HG02943 (cell line): ENCODE measurements around the gene RARS1.

Experiments
- ATAC-seq: cut with Tn5 transposase; IDR thresholded peaks from one replicate; pipeline ENCODE4 v1.9.1; 2021; ENCODE audit warnings: mild to moderate bottlenecking, low read depth, moderate library complexity; ENCODE audit not compliant: unreplicated experiment

The RARS1 gene

GRCh38 chr5:168486136-168486879 is at the start of gene RARS1:
RARS1 (plus strand) TSS chr5:168486471; CDS start chr5:168486499, 28 bp downstream.
- peak; percentile 79 for ATAC-seq

DNA sequence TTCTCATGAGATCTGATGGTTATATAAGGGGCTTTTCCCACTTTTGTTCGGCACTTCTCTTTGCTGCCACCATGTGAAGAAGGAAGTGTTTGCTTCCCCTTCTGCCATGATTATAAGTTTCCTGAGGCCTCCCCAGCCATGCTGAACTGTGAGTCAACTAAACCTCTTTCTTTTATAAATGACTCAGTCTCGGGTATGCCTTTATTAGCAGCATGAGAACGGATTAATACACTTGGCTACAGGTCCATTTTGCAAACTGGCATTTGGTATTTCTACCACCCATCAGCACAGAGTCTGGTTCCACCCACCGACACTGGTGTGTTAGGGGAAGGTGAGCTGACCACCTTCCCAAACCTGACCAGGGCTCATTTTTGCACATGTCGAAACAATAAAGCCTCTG is 47.9 kb upstream of the RARS1 start:
- ATAC-seq, result no peak

DNA sequence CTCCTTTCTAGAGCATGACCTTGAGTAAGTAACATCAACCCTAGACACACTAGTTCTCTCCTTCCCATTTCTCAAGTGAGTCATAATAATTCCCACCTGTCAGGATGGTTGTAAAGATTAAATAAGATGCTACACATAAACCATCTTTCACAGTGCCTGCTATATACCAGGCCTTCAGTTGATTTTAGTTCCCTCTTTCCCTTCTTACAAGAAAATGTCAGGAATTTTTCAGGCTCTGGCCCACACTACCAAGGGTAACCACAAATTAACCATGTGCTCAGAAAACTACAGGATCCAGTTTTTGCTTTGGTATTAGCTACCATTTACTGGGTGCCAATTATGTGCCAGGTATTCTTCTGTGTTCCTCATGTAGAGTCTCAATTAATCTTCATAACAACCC is 42.7 kb upstream of the RARS1 start:
- ATAC-seq, result no peak

DNA sequence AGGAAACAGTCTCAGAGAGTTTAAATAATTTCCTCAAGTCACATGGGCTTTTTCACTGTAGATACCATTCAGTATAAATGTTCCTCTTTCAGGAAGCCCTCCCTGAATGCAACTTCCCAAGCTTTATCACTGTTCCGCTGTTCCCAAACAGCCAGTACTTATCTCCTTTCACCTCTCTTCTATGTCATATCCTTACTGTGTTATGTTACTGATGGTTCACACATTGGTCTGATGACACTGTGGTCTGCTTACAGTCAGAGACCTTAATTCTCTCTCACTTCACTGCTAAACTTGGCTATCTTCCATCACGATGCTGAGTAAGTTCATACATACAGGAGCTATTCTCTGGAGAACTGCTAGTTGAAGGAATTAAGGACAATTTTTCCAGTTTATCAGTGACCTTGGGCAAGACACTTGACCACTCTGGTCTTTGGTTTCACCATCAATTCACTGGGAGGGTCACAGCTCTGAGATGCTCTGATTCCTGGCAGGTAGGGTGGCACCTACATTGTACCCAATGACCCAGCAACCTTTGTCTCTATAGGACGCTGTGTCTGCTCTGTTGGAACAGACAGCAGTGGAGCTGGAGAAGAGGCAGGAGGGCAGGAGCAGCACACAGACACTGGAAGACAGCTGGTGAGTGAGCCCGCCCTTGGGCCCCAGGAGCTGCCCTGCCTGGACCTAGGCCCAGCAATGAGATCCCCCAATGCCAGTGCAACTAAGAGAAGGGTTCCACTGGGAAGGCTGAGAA is 42.1 kb upstream of the RARS1 start:
- ATAC-seq, result no peak

DNA sequence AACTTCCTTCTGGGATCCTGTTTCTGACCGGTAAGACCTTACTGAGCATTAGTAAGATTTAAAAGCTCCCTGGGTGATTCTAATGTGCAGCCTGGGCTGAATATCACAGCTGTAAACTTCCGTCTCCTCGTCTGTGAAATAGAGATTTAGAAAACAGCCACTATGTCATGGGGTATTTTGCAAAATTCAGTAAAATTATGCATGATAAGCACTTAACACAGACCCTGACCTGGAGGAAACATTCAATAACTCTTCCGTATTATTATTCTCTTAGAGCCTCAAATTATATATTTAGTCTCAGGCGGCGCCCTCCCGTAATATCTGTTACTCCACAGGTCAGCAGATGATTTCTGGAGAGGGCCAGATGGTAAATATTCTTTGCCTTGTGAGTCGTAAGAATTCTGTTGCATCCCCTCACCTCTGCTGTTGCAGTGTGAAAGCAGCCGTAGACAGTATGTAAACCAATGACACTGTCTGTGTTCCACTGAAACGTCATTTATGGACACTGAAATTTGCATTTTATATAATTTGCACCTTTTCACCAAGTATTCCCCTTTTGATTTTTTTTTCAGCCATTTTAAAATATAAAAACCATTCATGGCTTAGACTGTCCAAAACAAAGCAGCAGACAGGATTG is 39.2 kb upstream of the RARS1 start:
- no peak for ATAC-seq

DNA sequence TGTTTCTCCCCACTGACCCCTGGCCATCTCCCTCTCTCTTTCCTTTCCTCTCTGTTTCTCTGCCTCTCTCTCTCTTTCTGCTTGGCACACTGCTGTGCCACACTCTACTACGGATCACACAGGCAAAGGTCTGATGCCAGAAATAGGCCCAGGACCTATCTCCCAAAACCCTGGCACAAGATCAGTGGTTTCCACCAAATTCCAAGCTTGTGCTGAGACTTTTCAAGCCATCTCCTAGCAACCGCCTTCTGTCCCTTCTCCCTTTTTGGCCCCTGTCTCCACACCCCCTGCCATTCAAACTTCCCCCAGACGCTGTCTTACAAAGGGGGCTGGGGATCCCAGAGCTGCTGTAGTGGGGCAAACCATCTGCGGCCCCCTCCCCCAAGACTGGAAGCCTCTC is 38.5 kb upstream of the RARS1 start:
- no peak for ATAC-seq

GRCh38 chr5:168449166-168449565 is 37.1 kb upstream of the RARS1 start:
- ATAC-seq, result no peak

- ATAC-seq, result no peak
These were observed 34.7 kb upstream of the RARS1 start for GRCh38 chr5:168451565-168451964.

DNA sequence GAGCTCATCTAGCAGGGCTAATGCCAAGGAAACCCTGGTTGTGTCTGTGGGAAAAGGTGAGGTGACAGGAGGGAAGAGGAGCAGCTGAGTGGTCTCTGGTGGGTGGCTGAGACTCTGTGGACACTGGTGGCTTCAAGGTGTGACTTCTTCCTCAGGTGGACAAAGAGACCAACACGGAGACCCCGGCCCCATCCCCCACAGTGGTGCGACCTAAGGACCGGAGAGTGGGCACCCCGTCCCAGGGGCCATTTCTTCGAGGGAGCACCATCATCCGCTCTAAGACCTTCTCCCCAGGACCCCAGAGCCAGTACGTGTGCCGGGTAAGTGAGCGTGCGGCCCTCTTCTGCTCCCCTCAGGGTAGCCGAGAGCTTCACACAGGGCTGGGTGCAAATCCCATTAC is 31.1 kb upstream of the RARS1 start:
- no peak for ATAC-seq

DNA sequence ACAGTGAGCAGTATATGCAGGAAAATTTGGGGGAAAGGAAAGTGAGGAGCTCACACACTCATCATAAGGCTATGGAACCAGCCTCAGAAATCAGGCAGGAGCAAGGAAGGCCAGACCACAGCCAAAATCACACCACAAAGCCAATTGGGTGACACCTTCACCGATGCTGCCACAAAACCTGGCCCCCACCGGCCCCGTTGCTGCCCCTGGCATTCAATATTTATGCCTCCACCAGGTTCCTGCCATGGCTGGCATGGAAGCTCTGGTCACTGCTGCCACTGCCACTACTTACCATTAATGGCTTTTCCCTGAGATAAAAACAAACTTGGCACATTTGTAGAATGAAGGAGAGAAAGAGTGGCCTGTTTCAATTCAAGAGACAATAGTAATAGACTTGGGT is 28.7 kb upstream of the RARS1 start:
- no peak for ATAC-seq

DNA sequence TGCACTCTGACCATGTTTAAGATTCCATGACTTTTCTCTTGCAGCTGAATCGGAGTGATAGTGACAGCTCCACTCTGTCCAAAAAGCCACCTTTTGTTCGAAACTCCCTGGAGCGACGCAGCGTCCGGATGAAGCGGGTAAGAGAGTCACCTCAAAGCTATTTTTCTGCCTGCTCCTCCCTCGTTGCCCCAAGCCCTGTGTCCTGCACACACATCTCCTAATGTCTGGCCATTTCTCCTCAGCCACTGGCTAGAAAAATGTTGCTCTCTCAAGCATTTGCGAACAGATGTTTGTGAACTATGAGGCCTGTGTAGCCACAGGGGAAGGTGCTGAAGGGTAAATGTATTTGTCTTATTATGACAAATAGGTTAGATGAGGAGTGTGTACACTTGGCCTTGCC is 25.7 kb upstream of the RARS1 start:
- no peak for ATAC-seq

GRCh38 chr5:168463081-168463480 is 23.2 kb upstream of the RARS1 start:
- ATAC-seq, result no peak

- no peak for ATAC-seq
These were observed 22.1 kb upstream of the RARS1 start for GRCh38 chr5:168464214-168464613.

DNA sequence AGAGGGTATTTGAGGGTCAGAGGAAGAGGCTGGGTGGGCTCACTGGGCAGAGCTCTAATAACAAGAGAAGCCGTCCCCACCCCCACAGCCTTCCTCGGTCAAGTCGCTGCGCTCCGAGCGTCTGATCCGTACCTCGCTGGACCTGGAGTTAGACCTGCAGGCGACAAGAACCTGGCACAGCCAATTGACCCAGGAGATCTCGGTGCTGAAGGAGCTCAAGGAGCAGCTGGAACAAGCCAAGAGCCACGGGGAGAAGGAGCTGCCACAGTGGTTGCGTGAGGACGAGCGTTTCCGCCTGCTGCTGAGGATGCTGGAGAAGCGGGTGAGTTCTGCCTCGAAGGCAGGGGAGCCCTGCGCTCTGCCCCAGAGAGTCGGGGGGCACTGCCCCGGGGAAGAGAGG is 21.6 kb upstream of the RARS1 start:
- no peak for ATAC-seq

DNA sequence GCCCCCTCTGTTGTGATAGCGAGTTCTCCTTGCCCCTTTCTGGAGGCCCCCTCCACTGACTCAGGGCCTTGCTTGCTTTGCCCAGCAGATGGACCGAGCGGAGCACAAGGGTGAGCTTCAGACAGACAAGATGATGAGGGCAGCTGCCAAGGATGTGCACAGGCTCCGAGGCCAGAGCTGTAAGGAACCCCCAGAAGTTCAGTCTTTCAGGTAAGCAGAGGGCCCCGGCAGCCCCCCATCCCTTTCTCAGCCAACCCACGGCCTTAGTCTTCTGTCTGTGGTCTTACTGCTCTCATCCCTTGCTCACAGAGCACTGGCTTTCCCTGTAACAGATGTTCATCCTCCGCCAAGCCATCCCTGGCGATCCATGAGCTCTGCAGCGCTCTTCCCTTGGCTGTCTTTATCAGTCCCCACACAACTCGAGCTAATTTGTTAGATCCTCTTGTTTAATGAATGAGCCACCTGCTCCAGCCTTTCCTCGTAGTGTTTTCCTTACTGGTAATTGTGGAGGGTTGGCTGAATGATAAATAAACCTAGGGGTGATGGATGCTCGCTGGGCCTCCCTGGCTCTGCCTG is 18.4 kb upstream of the RARS1 start:
- no peak for ATAC-seq

DNA sequence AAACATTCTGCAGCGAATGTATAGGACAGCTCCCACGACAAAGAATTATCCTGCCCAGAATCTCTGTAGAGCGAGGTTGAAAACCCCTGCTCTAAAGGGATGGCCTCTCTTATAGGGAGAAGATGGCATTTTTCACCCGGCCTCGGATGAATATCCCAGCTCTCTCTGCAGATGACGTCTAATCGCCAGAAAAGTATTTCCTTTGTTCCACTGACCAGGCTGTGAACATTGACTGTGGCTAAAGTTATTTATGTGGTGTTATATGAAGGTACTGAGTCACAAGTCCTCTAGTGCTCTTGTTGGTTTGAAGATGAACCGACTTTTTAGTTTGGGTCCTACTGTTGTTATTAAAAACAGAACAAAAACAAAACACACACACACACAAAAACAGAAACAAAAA is 17.4 kb upstream of the RARS1 start:
- ATAC-seq, result no peak

DNA sequence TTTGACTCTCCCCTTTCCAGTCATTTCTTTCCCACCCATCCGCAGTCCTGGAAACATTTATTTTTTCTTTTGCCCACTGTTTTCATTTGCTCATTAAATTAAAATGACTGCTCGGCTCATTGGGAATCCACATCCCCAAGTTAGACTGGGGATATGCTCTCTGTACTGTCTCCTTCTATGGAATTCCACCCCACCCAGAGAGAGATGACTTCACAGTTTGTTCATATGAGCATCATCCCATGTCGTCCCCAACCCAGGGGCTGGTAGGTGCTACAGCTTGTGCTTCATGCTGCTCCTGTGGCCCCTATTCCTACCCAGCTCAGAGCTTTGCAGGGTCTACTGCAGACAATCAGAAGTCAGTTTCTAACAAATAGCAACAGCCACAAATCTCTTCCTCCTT is 16.5 kb upstream of the RARS1 start:
- ATAC-seq, result no peak

GRCh38 chr5:168471785-168472184 is 14.5 kb upstream of the RARS1 start:
- no peak for ATAC-seq

DNA sequence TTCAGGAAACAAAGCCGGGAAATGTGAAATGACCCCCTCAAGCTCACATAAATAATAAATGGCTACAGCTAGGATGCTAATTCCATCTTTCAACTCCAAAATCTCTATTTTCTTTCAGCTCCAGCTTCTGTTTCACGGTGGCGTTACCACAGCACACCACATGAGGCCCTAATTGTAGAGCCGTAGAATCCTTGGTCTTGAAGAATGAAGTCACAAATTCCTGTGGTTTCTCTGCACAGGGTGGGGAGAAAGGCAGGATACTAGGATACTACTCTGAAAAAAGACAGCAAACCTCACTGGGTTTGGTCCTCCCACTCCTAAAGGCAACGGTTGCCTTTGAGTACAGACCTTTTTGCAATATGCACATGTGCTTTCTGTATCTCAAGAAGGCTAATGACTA is 13.9 kb upstream of the RARS1 start:
- no peak for ATAC-seq

- no peak for ATAC-seq
These were observed 12.0 kb upstream of the RARS1 start for GRCh38 chr5:168474319-168474718.

DNA sequence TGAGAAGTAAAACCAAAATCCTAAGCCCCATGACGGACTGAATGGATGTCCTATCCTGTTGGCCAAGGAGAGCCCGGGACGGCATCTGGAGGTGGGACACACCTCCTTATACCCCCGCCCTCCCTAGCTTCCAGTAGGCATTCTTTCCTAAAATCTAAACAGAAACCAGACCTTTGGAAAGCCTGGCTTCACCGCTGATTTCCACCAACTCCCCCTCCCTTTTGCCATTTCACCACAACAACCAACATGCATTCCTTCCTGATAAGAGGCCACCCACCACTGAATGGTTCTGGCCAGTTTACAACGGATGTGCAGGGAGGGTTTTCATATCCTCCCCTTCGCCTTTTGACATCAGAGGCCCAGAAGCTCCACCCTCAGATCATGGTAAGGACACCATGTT is 9.2 kb upstream of the RARS1 start:
- no peak for ATAC-seq
